Suprapubic skin (tissue), 4 donors: Measurements from ENCODE around the gene CCDC158. TPM values are rescaled to one million over a fixed set of nuclear protein-coding genes. Genes with fewer than 3 reads are reported as not detected.
"Not testable (repeated sequence)": the region's sequence is repeated elsewhere in the genome, so short reads cannot be mapped to it uniquely, and the experiment has no call there.

Experiments used
- DNase-seq, 2 donors: peaks; one replicate each; pipeline ENCODE4 v3.0.0-alpha.2; 2019; ENCODE audit warnings: low spot score in 2 of 2
- H3K27ac ChIP-seq: fragments of 200-600 bp; sonication (generic); one replicate; pipeline ENCODE4 v1.5.1; 2019
- H3K27me3 ChIP-seq: fragments of 200-600 bp; sonication (generic); one replicate; pipeline ENCODE4 v1.5.1; 2019
- H3K36me3 ChIP-seq: fragments of 200-600 bp; sonication (generic); one replicate; pipeline ENCODE4 v1.5.1; 2019
- H3K4me1 ChIP-seq: fragments of 200-600 bp; sonication (generic); one replicate; pipeline ENCODE4 v1.5.1; 2019
- H3K4me3 ChIP-seq: fragments of 200-600 bp; sonication (generic); one replicate; pipeline ENCODE4 v1.5.1; 2019; ENCODE audit warnings: mild to moderate bottlenecking
- H3K9me3 ChIP-seq: fragments of 200-600 bp; sonication (generic); one replicate; pipeline ENCODE4 v1.5.1; 2019
- EP300 ChIP-seq: sonication (generic); formaldehyde crosslinking; IDR thresholded peaks from one replicate; pipeline ENCODE4 v1.6.1; 2017; ENCODE audit warnings: antibody characterized with exemption
- POLR2A ChIP-seq, 2 donors: fragments of 450-650 bp; IDR thresholded peaks; one replicate each; pipeline ENCODE4 v1.6.1; 2017; ENCODE audit warnings: antibody characterized with exemption in 2 of 2, mild to moderate bottlenecking in 2 of 2, moderate library complexity in 2 of 2
- POLR2AphosphoS5 ChIP-seq, 3 donors: sonication (generic); formaldehyde crosslinking; IDR thresholded peaks; one replicate each; pipeline ENCODE4 v1.6.1; 2017; ENCODE audit warnings: antibody characterized with exemption in 3 of 3
- WGBS: methylation state at CpG from one replicate; pipeline ENCODE4 v1.1.5; 2018; 5-methylcytosine and 5-hydroxymethylcytosine counted together
- total RNA-seq, 4 donors: library from RNA; depleted of rRNA; stranded (reverse); fragments of >200 nt; gene quantifications; one replicate each; pipeline ENCODE4 v1.1.0, GENCODE V29; 2016
- TF ChIP-seq, protein P1 (sequence below), 2 donors: fragments of 200-600 bp in 1 of 2; fragments of 450-650 bp in 1 of 2; sonication (generic) in 1 of 2; IDR thresholded peaks; one replicate each; pipeline ENCODE4 v1.5.1; 2016 to 2019; ENCODE audit warnings: antibody characterized with exemption in 2 of 2, mild to moderate bottlenecking in 1 of 2, moderate library complexity in 1 of 2

Gene CCDC158
- total RNA-seq, 4 donors from 2014 or later = 0.72 TPM; not detected in 3

DNA sequence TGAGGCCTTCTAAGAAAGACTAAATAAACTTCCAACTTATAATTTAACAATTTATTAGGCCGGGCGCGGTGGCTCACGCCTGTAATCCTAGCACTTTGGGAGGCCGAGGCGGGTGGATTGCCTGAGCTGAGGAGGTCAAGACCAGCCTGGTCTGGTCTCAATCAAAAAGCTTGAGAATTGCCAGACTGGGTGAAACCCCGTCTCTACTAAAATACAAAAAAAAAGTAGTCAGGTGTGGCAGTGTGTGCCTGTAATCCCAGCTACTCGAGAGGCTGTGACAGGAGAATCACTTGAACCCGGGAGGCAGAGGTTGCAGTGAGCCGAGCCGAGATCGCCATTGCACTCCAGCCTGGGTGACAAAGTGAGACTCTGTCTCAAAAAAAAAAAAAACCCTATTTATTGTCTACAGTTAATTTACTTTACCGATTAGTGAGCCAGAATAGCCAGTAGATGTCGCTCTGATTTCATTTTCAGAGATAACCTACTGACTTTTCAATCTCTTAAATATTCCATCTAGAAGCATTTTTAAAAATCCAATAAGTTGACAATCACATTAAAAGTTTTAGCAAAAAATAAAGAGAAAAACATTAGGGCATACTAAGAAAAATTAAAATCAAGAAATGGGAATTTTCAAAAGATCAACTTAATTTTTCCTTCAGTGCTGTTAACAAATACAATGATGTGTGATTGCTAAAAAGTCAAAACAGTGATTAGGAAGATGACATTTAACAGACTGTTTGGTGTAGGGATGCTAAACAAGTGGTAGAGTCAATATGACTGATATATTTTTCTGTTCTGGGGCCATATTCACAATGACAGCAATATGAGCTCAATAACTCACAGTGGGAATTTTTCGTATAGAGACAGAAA is 9.8 kb upstream of the CCDC158 start:
- TF ChIP-seq, protein P1, sequence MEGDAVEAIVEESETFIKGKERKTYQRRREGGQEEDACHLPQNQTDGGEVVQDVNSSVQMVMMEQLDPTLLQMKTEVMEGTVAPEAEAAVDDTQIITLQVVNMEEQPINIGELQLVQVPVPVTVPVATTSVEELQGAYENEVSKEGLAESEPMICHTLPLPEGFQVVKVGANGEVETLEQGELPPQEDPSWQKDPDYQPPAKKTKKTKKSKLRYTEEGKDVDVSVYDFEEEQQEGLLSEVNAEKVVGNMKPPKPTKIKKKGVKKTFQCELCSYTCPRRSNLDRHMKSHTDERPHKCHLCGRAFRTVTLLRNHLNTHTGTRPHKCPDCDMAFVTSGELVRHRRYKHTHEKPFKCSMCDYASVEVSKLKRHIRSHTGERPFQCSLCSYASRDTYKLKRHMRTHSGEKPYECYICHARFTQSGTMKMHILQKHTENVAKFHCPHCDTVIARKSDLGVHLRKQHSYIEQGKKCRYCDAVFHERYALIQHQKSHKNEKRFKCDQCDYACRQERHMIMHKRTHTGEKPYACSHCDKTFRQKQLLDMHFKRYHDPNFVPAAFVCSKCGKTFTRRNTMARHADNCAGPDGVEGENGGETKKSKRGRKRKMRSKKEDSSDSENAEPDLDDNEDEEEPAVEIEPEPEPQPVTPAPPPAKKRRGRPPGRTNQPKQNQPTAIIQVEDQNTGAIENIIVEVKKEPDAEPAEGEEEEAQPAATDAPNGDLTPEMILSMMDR (IDR thresholded peaks at IDR 0.05) = peak in 1 of 2 donors; percentile 41
- no peak for TF ChIP-seq POLR2A (IDR thresholded peaks at IDR 0.05)
- H3K9me3 ChIP-seq = no peaks in the 10 kb centered on the region
- no peak overlapping the region for H3K4me3 ChIP-seq
- H3K4me1 ChIP-seq = peaks cover 14% of the 10 kb centered on the region
- H3K27ac ChIP-seq = no peak overlapping the region
- no peaks in the 10 kb centered on the region for H3K27me3 ChIP-seq
- DNase-seq = no peak
- no peaks in the 10 kb centered on the region for H3K36me3 ChIP-seq
- WGBS = 38% methylated on average over 15 of the region's 15 CpGs

DNA sequence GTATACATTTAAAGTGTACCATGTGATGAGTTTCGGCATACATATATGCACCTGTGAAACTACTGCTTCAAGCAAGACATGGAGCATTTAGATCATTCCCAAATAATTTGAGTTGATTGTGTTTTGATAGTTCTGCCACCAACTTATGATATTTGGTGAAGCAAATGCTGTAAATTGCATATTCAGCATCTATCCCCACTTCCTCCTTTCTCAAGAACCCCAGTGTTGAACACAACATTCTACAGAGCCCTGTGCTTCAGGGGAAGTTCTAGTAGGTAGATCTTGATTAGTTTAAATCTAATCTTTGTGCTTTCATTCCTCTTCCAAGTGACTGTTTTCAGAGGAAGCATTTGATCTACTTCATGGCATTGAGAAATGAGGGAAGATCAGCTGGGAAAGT is 8.7 kb upstream of the CCDC158 start:
- Histone ChIP-seq H3K9me3 (no peaks in the 10 kb centered on the region), H3K4me1 (peaks cover 2% of the 10 kb centered on the region), H3K27me3 (no peaks in the 10 kb centered on the region), H3K27ac (no peak overlapping the region), H3K4me3 (no peak overlapping the region), H3K36me3 (no peaks in the 10 kb centered on the region)
- WGBS = 95% methylated on average over 1 of the region's 1 CpG
- TF ChIP-seq POLR2AphosphoS5 (IDR thresholded peaks at IDR 0.05) (no peak), EP300 (no peak), POLR2A (IDR thresholded peaks at IDR 0.05) (no peak)
- TF ChIP-seq, protein P1 (IDR thresholded peaks at IDR 0.05) = no peak
- DNase-seq = no peak

DNA sequence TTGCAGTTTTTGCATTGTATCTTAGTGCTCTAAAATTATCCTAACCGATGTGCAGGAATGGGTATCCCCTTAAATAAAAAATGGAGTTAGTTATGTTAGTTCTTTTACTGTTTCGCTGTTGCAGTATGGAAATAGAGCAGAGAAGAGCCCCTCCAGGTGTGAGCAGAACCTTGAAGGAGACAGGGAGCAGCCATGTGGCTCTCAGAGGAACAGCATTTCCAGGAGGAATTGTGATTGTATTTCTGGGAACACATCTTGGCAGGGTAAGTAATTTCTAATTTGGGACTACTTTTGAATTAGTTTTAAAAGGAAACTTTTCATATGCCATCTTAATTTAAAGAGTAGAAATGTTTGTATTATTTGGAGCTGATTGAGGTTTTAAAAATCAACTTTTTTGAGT is 5.3 kb upstream of the CCDC158 start:
- Histone ChIP-seq H3K9me3 (no peaks in the 10 kb centered on the region), H3K36me3 (no peaks in the 10 kb centered on the region), H3K4me1 (peaks cover 4% of the 10 kb centered on the region), H3K27me3 (no peaks in the 10 kb centered on the region), H3K27ac (no peak overlapping the region), H3K4me3 (no peak overlapping the region)
- no peak for DNase-seq
- WGBS = 71% methylated on average over 2 of the region's 2 CpGs
- TF ChIP-seq POLR2AphosphoS5 (IDR thresholded peaks at IDR 0.05) (no peak), EP300 (no peak)
- TF ChIP-seq, protein P1 (IDR thresholded peaks at IDR 0.05) = no peak

DNA sequence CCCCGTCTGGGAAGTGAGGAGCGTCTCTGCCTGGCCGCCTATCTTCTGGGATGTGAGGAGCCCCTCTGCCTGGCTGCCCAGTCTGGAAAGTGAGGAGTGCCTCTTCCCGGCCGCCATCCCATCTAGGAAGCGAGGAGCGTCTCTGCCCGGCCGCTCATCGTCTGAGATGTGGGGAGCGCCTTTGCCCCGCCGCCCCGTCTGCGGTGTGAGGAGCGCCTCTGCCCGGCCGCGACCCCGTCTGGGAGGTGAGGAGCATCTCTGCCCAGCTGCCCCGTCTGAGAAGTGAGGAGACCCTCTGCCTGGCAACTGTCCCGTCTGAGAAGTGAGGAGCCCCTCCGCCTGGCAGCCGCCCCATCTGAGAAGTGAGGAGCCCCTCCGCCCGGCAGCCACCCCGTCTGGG is 2.2 kb upstream of the CCDC158 start:
- not testable (repeated sequence) for H3K27ac ChIP-seq, DNase-seq
- WGBS = 98% methylated on average over 19 of the region's 27 CpGs

DNA sequence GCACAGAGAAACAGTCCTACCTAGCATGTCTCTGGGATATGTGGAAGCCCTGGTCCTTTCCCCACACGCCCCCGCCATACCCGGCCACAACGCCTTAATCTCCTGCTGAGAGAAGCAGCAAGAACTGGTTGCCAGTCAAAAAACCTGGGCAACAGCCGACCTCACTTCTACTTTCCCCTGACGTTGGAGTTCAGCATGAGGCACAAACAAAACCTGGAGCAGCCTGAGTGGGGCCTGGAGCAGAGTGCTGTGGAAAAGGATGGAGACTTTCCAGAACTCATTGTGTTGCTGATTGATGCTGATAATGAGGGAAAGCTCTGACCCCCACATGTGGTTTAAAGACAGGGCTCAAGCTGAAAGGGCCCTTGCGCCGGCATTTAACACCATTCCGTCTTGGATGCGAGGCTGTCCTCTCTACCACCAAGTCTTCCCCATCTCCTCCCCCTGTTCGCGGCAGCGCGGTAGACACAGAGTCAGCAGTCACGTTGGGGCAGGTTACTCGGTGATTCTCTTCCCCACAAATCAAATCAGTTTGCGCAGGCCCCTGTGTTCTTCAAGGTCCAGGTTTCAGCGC is 666 bp downstream of the CCDC158 start:
- Histone ChIP-seq H3K9me3 (no peaks in the 10 kb centered on the region), H3K36me3 (no peaks in the 10 kb centered on the region), H3K4me3 (peak overlapping the region; percentile 61), H3K27ac (no peak overlapping the region), H3K4me1 (peaks cover 14% of the 10 kb centered on the region), H3K27me3 (no peaks in the 10 kb centered on the region)
- TF ChIP-seq POLR2AphosphoS5 (IDR thresholded peaks at IDR 0.05) (no peak), EP300 (no peak), POLR2A (IDR thresholded peaks at IDR 0.05) (no peak)
- 59% methylated on average over 18 of the region's 18 CpGs for WGBS
- no peak for DNase-seq

More for the DNA sequence above, 2.2 kb upstream of the CCDC158 start:
- H3K27me3 ChIP-seq, H3K4me3 ChIP-seq, H3K36me3 ChIP-seq, H3K9me3 ChIP-seq: not testable (repeated sequence)
- H3K4me1 ChIP-seq = peaks cover 14% of the 10 kb centered on the region

DNA sequence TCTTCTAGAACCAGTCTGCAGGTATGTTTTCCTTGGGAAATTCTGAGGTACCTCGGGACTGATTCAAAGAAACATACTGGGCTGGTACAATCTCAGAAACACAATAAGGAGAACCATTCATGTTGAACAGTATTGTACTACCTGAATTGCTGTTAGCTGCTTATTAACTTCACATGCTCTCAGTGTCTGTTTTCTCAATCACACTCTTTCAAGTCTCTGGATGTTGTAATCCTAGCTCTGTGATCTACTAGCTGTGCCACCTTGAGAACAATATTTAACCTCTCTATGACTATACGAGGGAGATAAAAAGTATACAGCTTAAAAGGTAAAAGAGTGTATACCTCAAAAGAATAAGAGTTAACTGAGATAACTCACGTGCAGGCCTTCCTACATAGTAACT is 10.3 kb downstream of the CCDC158 start:
- no peak for TF ChIP-seq POLR2A (IDR thresholded peaks at IDR 0.05)
- no peak for TF ChIP-seq EP300
- TF ChIP-seq, protein P1 (IDR thresholded peaks at IDR 0.05) = no peak
- no peak for TF ChIP-seq POLR2AphosphoS5 (IDR thresholded peaks at IDR 0.05)
- no peaks in the 10 kb centered on the region for H3K9me3 ChIP-seq
- no peak overlapping the region for H3K27ac ChIP-seq
- H3K4me1 ChIP-seq = no peaks in the 10 kb centered on the region
- no peaks in the 10 kb centered on the region for H3K27me3 ChIP-seq
- H3K36me3 ChIP-seq = no peaks in the 10 kb centered on the region
- DNase-seq = no peak
- WGBS = 96% methylated on average over 3 of the region's 3 CpGs
- no peak overlapping the region for H3K4me3 ChIP-seq
